Lung (tissue), 12 donors: ENCODE measurements around the gene PELI1. TPM values are rescaled to one million over a fixed set of nuclear protein-coding genes. Genes with fewer than 3 reads are reported as not detected.

Experiments used
- ATAC-seq: fragments of 200-7000 bp; cut with Tn5 transposase; one replicate; pipeline ENCODE4 v1.9.1; 2020; ENCODE audit warnings: moderate number of reproducible peaks; ENCODE audit not compliant: insufficient read depth, low FRiP score
- DNase-seq, 3 donors: peaks; one replicate each; pipeline ENCODE4 v3.0.0-alpha.2; 2013 to 2017
- H3K27ac ChIP-seq, 2 donors: one replicate each; pipeline ENCODE4 v1.5.1; 2013; ENCODE audit warnings: mild to moderate bottlenecking in 2 of 2, moderate library complexity in 2 of 2, control low read depth in 1 of 2, inconsistent platforms in 1 of 2, low read depth in 1 of 2, low read length in 1 of 2
- H3K27me3 ChIP-seq, 3 donors: one replicate each; pipeline ENCODE4 v1.5.1; 2013; ENCODE audit warnings: low read length in 2 of 3; ENCODE audit not compliant: control insufficient read depth in 3 of 3, insufficient read depth in 3 of 3
- H3K36me3 ChIP-seq, 4 donors: one replicate each; pipeline ENCODE4 v1.5.1; 2013; ENCODE audit warnings: low read length in 4 of 4, mild to moderate bottlenecking in 1 of 4, moderate library complexity in 1 of 4; ENCODE audit not compliant: control insufficient read depth in 4 of 4, insufficient read depth in 4 of 4
- H3K4me1 ChIP-seq, 5 donors: one replicate each; pipeline ENCODE4 v1.5.1; 2013; ENCODE audit warnings: low read length in 5 of 5, mild to moderate bottlenecking in 2 of 5, moderate library complexity in 1 of 5; ENCODE audit not compliant: control insufficient read depth in 5 of 5, insufficient read depth in 5 of 5
- H3K4me3 ChIP-seq: one replicate; pipeline ENCODE4 v1.5.1; 2013; ENCODE audit warnings: mild to moderate bottlenecking, control low read depth, moderate library complexity
- H3K9ac ChIP-seq, 2 donors: one replicate each; pipeline ENCODE4 v1.5.1; 2013; ENCODE audit warnings: low read length in 2 of 2, control low read depth in 1 of 2; ENCODE audit not compliant: insufficient read depth in 1 of 2
- H3K9me3 ChIP-seq, 4 donors: one replicate each; pipeline ENCODE4 v1.5.1; 2013; ENCODE audit warnings: low read length in 3 of 4, mild to moderate bottlenecking in 1 of 4, moderate library complexity in 1 of 4; ENCODE audit not compliant: control insufficient read depth in 4 of 4, insufficient read depth in 3 of 4
- CTCF ChIP-seq: IDR thresholded peaks from 2 replicates; pipeline ENCODE4 v1.5.1; 2012; ENCODE audit warnings: mild to moderate bottlenecking; ENCODE audit errors: control extremely low read depth, extremely low read depth
- WGBS, 2 donors: extraction: QIAGEN DNeasy Blood & Tissue Kit; methylation state at CpG; one replicate each; pipeline ENCODE4 v1.1.7; 2013; 5-methylcytosine and 5-hydroxymethylcytosine counted together
- polyA plus RNA-seq, 2 donors: library from polyadenylated mRNA; stranded (reverse); fragments of 200-250 nt; gene quantifications; one replicate each; pipeline ENCODE4 v1.2.1, GENCODE V29; 2013
- total RNA-seq, 2 donors: library from RNA; depleted of rRNA in 1 of 2; stranded (reverse); fragments of >200 nt in 1 of 2; gene quantifications; one replicate each; pipeline ENCODE4 v1.2.1, GENCODE V29; 2014 to 2021
- donor health status: control.
- donor health status: control.
- donor health status: Bipolar disorder and iron deficiency.
- donor health status: healthy.
- donor health status: DM: yes; HTN: yes; CAD: no.

Gene PELI1
- total and polyA plus RNA-seq, 4 donors = 17.2 to 83.9 (median 48.1) TPM

GRCh38 chr2:64059270-64059669, 85.0 kb downstream of the PELI1 start:
- no peak for TF ChIP-seq CTCF
- no peaks in the 10 kb centered on the region for H3K27me3 ChIP-seq
- no peak overlapping the region for H3K27ac ChIP-seq
- no peak for ATAC-seq
- H3K4me1 ChIP-seq = peaks cover 0 to 13% (median 3%) of the 10 kb centered on the region in 5 donors
- H3K36me3 ChIP-seq = no peaks in the 10 kb centered on the region
- no peak for DNase-seq
- H3K4me3 ChIP-seq = no peak overlapping the region
- H3K9me3 ChIP-seq = no peaks in the 10 kb centered on the region
- H3K9ac ChIP-seq = no peak overlapping the region

GRCh38 chr2:64056021-64056420, 88.2 kb downstream of the PELI1 start:
- no peak overlapping the region for H3K27ac ChIP-seq
- DNase-seq = no peak
- H3K36me3 ChIP-seq = no peaks in the 10 kb centered on the region
- no peak for TF ChIP-seq CTCF
- no peak overlapping the region for H3K9ac ChIP-seq
- WGBS, 2 donors = 87 to 93% methylated on average over 2 of the region's 2 CpGs
- no peak for ATAC-seq
- no peaks in the 10 kb centered on the region for H3K4me1 ChIP-seq
- no peaks in the 10 kb centered on the region for H3K27me3 ChIP-seq
- no peaks in the 10 kb centered on the region for H3K9me3 ChIP-seq
- H3K4me3 ChIP-seq = no peak overlapping the region

DNA sequence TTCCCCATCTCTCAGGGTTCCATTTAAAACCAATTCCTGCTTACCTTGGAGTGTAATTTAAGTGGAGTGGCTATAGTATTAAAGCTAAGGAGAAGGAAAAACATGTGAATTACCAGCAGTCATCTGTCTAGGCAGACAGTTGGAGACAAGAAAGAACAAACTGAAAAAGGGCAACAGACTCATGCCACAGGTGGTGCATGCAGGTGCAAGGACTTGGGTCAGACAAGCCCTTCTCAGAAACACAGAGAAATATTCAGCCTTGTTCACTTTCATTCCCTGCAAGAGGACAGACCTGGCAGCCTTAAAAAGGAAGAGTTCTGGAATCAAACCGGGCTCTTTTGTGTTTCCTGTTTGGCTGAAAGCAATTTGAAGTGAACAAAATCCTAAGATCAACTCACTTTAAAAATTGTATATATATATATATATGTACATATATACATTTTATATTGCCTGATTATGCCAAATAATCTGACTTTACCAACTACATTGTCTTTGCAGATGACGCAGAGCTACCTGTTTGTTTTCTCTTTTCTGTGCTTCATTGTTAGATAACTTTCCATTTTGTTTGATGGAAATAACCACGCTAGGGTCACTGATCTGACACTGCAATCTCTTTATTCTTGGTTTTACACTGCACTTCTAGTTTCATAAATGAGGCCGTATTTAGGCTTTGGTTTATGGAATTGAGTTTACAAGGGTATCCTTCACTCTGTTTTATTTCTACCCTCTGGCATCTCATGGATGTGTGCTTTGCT, 89.9 kb downstream of the PELI1 start:
- Histone ChIP-seq H3K9ac (no peak overlapping the region), H3K27me3 (no peaks in the 10 kb centered on the region), H3K4me3 (no peak overlapping the region), H3K36me3 (no peaks in the 10 kb centered on the region), H3K9me3 (no peaks in the 10 kb centered on the region), H3K4me1 (no peaks in the 10 kb centered on the region), H3K27ac (no peak overlapping the region)
- WGBS, 2 donors = 68% methylated on average over 4 of the region's 4 CpGs
- ATAC-seq (no peak), DNase-seq (no peak)
- no peak for TF ChIP-seq CTCF
